K562 (cell line): ENCODE data around the gene TRIM47.

Source experiments
- TCF7 ChIP-seq: sonication (generic); IDR thresholded peaks from 2 replicates; pipeline ENCODE4 v1.6.1; 2016; ENCODE audit warnings: antibody characterized with exemption, borderline replicate concordance
- ZNF121 ChIP-seq: sonication (generic); formaldehyde crosslinking; conservative IDR thresholded peaks from 2 replicates; pipeline ENCODE4 v1.8.0; 2022; ENCODE audit warnings: missing genetic modification reagents
- ZNF197 ChIP-seq: fragments of 200-800 bp; sonication (Bioruptor generic); IDR thresholded peaks from 2 replicates; pipeline ENCODE4 v1.6.1; 2016; ENCODE audit warnings: low read depth, missing genetic modification characterization, missing compliant biosample characterization
- ZNF311 ChIP-seq: fragments of 250-450 bp; sonication (Bioruptor Pico); IDR thresholded peaks from 2 replicates; pipeline ENCODE4 v1.4.0; 2020; ENCODE audit warnings: mild to moderate bottlenecking, moderate library complexity

- no peak for TF ChIP-seq ZNF197 (CRISPR knock-in tag)
- TF ChIP-seq ZNF121 (CRISPR knock-in tag): no peak
- TF ChIP-seq ZNF311: no peak
- TF ChIP-seq TCF7: no peak
Measured at GRCh38 chr17:75834279-75834920, 44.0 kb downstream of the TRIM47 start.
